CD8-positive, alpha-beta memory T cell (primary cell): ENCODE measurements around the gene RAB6B. TPM values are rescaled to one million over a fixed set of nuclear protein-coding genes. Genes with fewer than 3 reads are reported as not detected.
A peak's percentile ranks its signal among the peaks of the same experiment; 100 is the strongest.

Source experiments
- CTCF ChIA-PET: fragments of 350-600 bp; sonication (Branson Sonifier 250); formaldehyde crosslinking; loops from one replicate; lab custom pipeline; 2021; ENCODE audit warnings: antibody characterized with exemption; lab: Charles Lee
- POLR2A ChIA-PET: fragments of 350-600 bp; sonication (Branson Sonifier 250); formaldehyde crosslinking; loops from one replicate; lab custom pipeline; 2021; ENCODE audit warnings: antibody characterized with exemption; lab: Charles Lee
- DNase-seq, 5 donors: peaks; one replicate each; pipeline versions ENCODE4 v3.0.0 to v3.0.0-alpha.2; 2020 to 2022; ENCODE audit warnings: mixed read lengths in 1 of 5
- H3K27ac ChIP-seq: one replicate; pipeline ENCODE4 v1.7.0; 2013; ENCODE audit warnings: low read depth, mild to moderate bottlenecking, low read length, moderate library complexity
- H3K27me3 ChIP-seq: 2 replicates; pipeline ENCODE4 v1.7.0; 2013; ENCODE audit warnings: low read length, mild to moderate bottlenecking; ENCODE audit not compliant: insufficient read depth, poor library complexity, severe bottlenecking
- H3K36me3 ChIP-seq: 2 replicates; pipeline ENCODE4 v1.7.0; 2013; ENCODE audit warnings: mild to moderate bottlenecking, low read length, moderate library complexity; ENCODE audit not compliant: insufficient read depth
- H3K4me1 ChIP-seq: 2 replicates; pipeline ENCODE4 v1.7.0; 2013; ENCODE audit warnings: mild to moderate bottlenecking, low read length, moderate library complexity; ENCODE audit not compliant: insufficient read depth
- H3K4me3 ChIP-seq: 2 replicates; pipeline ENCODE4 v1.7.0; 2013; ENCODE audit warnings: mild to moderate bottlenecking, low read length
- H3K9me3 ChIP-seq: 2 replicates; pipeline ENCODE4 v1.7.0; 2013; ENCODE audit warnings: mild to moderate bottlenecking, low read length
- H3K27ac Mint-ChIP-seq, 8 donors: one replicate each; pipeline ENCODE4 v1.8.0; 2020 to 2021; ENCODE audit warnings: mixed read lengths in 8 of 8, mild to moderate bottlenecking in 6 of 8, inconsistent platforms in 3 of 8, moderate library complexity in 3 of 8
- H3K27me3 Mint-ChIP-seq, 2 donors: one replicate each; pipeline ENCODE4 v1.8.0; 2020 to 2021; ENCODE audit warnings: mixed read lengths in 2 of 2, mild to moderate bottlenecking in 1 of 2, moderate library complexity in 1 of 2
- H3K36me3 Mint-ChIP-seq, 3 donors: one replicate each; pipeline ENCODE4 v1.8.0; 2020 to 2021; ENCODE audit warnings: mixed read lengths in 3 of 3, inconsistent platforms in 1 of 3, mild to moderate bottlenecking in 1 of 3
- H3K4me1 Mint-ChIP-seq, 3 donors: one replicate each; pipeline ENCODE4 v1.8.0; 2020 to 2021; ENCODE audit warnings: mixed read lengths in 3 of 3, inconsistent platforms in 1 of 3, mild to moderate bottlenecking in 1 of 3
- H3K4me3 Mint-ChIP-seq, 7 donors: one replicate each; pipeline ENCODE4 v1.8.0; 2020 to 2021; ENCODE audit warnings: mixed read lengths in 7 of 7, mild to moderate bottlenecking in 6 of 7, moderate library complexity in 4 of 7, inconsistent platforms in 2 of 7
- H3K9me3 Mint-ChIP-seq, 5 donors: one replicate each; pipeline ENCODE4 v1.8.0; 2020 to 2022; ENCODE audit warnings: mixed read lengths in 5 of 5, mild to moderate bottlenecking in 3 of 5, moderate library complexity in 2 of 5, inconsistent platforms in 1 of 5
- polyA plus RNA-seq: library from polyadenylated mRNA; unstranded; fragments of 300-500 nt; fragmentation: Illumina TruSeq; gene quantifications from one replicate; pipeline ENCODE4 v1.2.3, GENCODE V29; 2021
- total RNA-seq, 2 experiments: library from RNA; stranded (reverse); gene quantifications; one replicate each; pipeline ENCODE4 v1.2.3, GENCODE V29; 2021

RAB6B gene
- total and polyA plus RNA-seq, 3 experiments from 2014 or later = 0.24 to 1.7 (median 0.73) TPM

GRCh38 chr3:133934073-133934970 lies 38.6 kb upstream of the RAB6B start:
- Histone ChIP-seq H3K27ac (no peak overlapping the region), H3K4me1 (no peaks in the 10 kb centered on the region), H3K9me3 (no peaks in the 10 kb centered on the region), H3K36me3 (no peaks in the 10 kb centered on the region), H3K27me3 (no peaks in the 10 kb centered on the region), H3K4me3 (no peak overlapping the region)
- no peaks in the 10 kb centered on the region for H3K4me1 Mint-ChIP-seq
- ChIA-PET CTCF (no interaction called here), POLR2A (no interaction called here)
- peaks cover 5 to 6% of the 10 kb centered on the region in 2 donors for H3K27me3 Mint-ChIP-seq
- H3K36me3 Mint-ChIP-seq = no peaks in the 10 kb centered on the region
- H3K4me3 Mint-ChIP-seq = no peak overlapping the region
- no peaks in the 10 kb centered on the region for H3K9me3 Mint-ChIP-seq
- no peak overlapping the region for H3K27ac Mint-ChIP-seq
- DNase-seq = no peak

GRCh38 chr3:133933097-133934024 lies 37.7 kb upstream of the RAB6B start:
- POLR2A ChIA-PET = no interaction called here
- no peaks in the 10 kb centered on the region for H3K27me3 ChIP-seq
- H3K9me3 ChIP-seq = no peaks in the 10 kb centered on the region
- Mint-ChIP-seq H3K4me1 (peaks cover 0 to 2% (median 0%) of the 10 kb centered on the region in 3 donors), H3K4me3 (no peak overlapping the region), H3K9me3 (no peaks in the 10 kb centered on the region), H3K27me3 (peaks cover 7 to 12% of the 10 kb centered on the region in 2 donors), H3K36me3 (no peaks in the 10 kb centered on the region), H3K27ac (peak overlapping the region in 1 of 8 donors; percentile 55)
- H3K4me3 ChIP-seq = no peak overlapping the region
- no peak overlapping the region for H3K27ac ChIP-seq
- H3K36me3 ChIP-seq = no peaks in the 10 kb centered on the region
- DNase-seq = no peak
- CTCF ChIA-PET = no interaction called here
- H3K4me1 ChIP-seq = no peaks in the 10 kb centered on the region

- ChIA-PET POLR2A (no interaction called here), CTCF (interaction anchor here (1.2 kb wide), 1 partner anchor 1206 kb away, joined by 4 read pairs; no protein-coding TSS in a partner anchor)
- no peak for DNase-seq
- Mint-ChIP-seq H3K27me3 (peaks cover 7 to 17% of the 10 kb centered on the region in 2 donors), H3K36me3 (no peaks in the 10 kb centered on the region), H3K4me1 (peaks cover 6 to 10% (median 6%) of the 10 kb centered on the region in 3 donors), H3K9me3 (no peaks in the 10 kb centered on the region), H3K4me3 (no peak overlapping the region), H3K27ac (no peak overlapping the region)
- H3K36me3 ChIP-seq = no peaks in the 10 kb centered on the region
- no peak overlapping the region for H3K4me3 ChIP-seq
- peaks cover 2% of the 10 kb centered on the region for H3K4me1 ChIP-seq
- H3K9me3 ChIP-seq = no peaks in the 10 kb centered on the region
- no peaks in the 10 kb centered on the region for H3K27me3 ChIP-seq
- H3K27ac ChIP-seq = no peak overlapping the region
These were observed 36.3 kb upstream of the RAB6B start for GRCh38 chr3:133932009-133932408.

- POLR2A ChIA-PET = no interaction called here
These were observed 35.4 kb upstream of the RAB6B start for GRCh38 chr3:133931084-133931483.

GRCh38 chr3:133930341-133930933 lies 34.8 kb upstream of the RAB6B start:
- POLR2A ChIA-PET = no interaction called here
- Mint-ChIP-seq H3K27me3 (peaks cover 6 to 18% of the 10 kb centered on the region in 2 donors), H3K4me1 (peaks cover 6 to 13% (median 13%) of the 10 kb centered on the region in 3 donors), H3K4me3 (no peak overlapping the region), H3K9me3 (no peaks in the 10 kb centered on the region), H3K36me3 (no peaks in the 10 kb centered on the region), H3K27ac (no peak overlapping the region)
- no peak overlapping the region for H3K27ac ChIP-seq
- H3K27me3 ChIP-seq = no peaks in the 10 kb centered on the region
- no peaks in the 10 kb centered on the region for H3K36me3 ChIP-seq
- DNase-seq = no peak
- peaks cover 4% of the 10 kb centered on the region for H3K4me1 ChIP-seq
- no peaks in the 10 kb centered on the region for H3K9me3 ChIP-seq
- CTCF ChIA-PET = no interaction called here
- no peak overlapping the region for H3K4me3 ChIP-seq

More at GRCh38 chr3:133931084-133931483, 35.4 kb upstream of the RAB6B start:
- peaks cover 6 to 13% (median 13%) of the 10 kb centered on the region in 3 donors for H3K4me1 Mint-ChIP-seq
- no peaks in the 10 kb centered on the region for H3K36me3 Mint-ChIP-seq
- Histone ChIP-seq H3K36me3 (no peaks in the 10 kb centered on the region), H3K4me3 (no peak overlapping the region), H3K27ac (no peak overlapping the region), H3K4me1 (peaks cover 4% of the 10 kb centered on the region), H3K9me3 (no peaks in the 10 kb centered on the region), H3K27me3 (no peaks in the 10 kb centered on the region)
- CTCF ChIA-PET = interaction anchor here (1.2 kb wide), 1 partner anchor 1205 kb away, joined by 4 read pairs; no protein-coding TSS in a partner anchor
- no peak overlapping the region for H3K27ac Mint-ChIP-seq
- no peaks in the 10 kb centered on the region for H3K9me3 Mint-ChIP-seq
- peaks cover 6 to 21% of the 10 kb centered on the region in 2 donors for H3K27me3 Mint-ChIP-seq
- no peak for DNase-seq
- no peak overlapping the region for H3K4me3 Mint-ChIP-seq

GRCh38 chr3:133928903-133929607 lies 33.4 kb upstream of the RAB6B start:
- no peaks in the 10 kb centered on the region for H3K9me3 ChIP-seq
- Mint-ChIP-seq H3K4me3 (peak overlapping the region in 3 of 7 donors; percentile 18 to 71 (median 30)), H3K27me3 (peaks cover 9 to 17% of the 10 kb centered on the region in 2 donors), H3K27ac (no peak overlapping the region), H3K4me1 (peaks cover 6 to 13% (median 13%) of the 10 kb centered on the region in 3 donors), H3K36me3 (no peaks in the 10 kb centered on the region), H3K9me3 (no peaks in the 10 kb centered on the region)
- H3K4me1 ChIP-seq = peaks cover 4% of the 10 kb centered on the region
- ChIA-PET CTCF (interaction anchor here (1.2 kb wide), 2 partner anchors 12 to 109 kb away, joined by 3 to 5 read pairs; no protein-coding TSS in a partner anchor), POLR2A (no interaction called here)
- DNase-seq = no peak
- H3K27me3 ChIP-seq = no peaks in the 10 kb centered on the region
- H3K4me3 ChIP-seq = no peak overlapping the region
- H3K36me3 ChIP-seq = no peaks in the 10 kb centered on the region
- H3K27ac ChIP-seq = no peak overlapping the region
